Astrocyte of the cerebellum (primary cell): ENCODE results near the gene ATL2.

ENCODE experiments used
- DNase-seq: peaks from one replicate; pipeline ENCODE4 v3.0.0-alpha.2; 2011; ENCODE audit warnings: low read depth
- H3K4me3 ChIP-seq: 2 replicates; pipeline ENCODE4 v1.5.1; 2011; ENCODE audit warnings: mild to moderate bottlenecking, low read depth, low read length, moderate library complexity
- in situ Hi-C: cut with HindIII; loops from 2 replicates; pipeline ENCODE4 v1.10.0; 2017; ENCODE audit warnings: low sequenced_read_pairs
- TF ChIP-seq, protein P1 (sequence below): IDR thresholded peaks from 2 replicates; pipeline ENCODE4 v1.5.1; 2012; ENCODE audit warnings: low read length, low read depth, moderate library complexity, mild to moderate bottlenecking; ENCODE audit errors: missing control alignments

Gene ATL2

GRCh38 chr2:38267270-38267925 is 109.7 kb downstream of the ATL2 start:
- TF ChIP-seq, protein P1, sequence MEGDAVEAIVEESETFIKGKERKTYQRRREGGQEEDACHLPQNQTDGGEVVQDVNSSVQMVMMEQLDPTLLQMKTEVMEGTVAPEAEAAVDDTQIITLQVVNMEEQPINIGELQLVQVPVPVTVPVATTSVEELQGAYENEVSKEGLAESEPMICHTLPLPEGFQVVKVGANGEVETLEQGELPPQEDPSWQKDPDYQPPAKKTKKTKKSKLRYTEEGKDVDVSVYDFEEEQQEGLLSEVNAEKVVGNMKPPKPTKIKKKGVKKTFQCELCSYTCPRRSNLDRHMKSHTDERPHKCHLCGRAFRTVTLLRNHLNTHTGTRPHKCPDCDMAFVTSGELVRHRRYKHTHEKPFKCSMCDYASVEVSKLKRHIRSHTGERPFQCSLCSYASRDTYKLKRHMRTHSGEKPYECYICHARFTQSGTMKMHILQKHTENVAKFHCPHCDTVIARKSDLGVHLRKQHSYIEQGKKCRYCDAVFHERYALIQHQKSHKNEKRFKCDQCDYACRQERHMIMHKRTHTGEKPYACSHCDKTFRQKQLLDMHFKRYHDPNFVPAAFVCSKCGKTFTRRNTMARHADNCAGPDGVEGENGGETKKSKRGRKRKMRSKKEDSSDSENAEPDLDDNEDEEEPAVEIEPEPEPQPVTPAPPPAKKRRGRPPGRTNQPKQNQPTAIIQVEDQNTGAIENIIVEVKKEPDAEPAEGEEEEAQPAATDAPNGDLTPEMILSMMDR = no peak
- in situ Hi-C loops = no loop called here
- no peak overlapping the region for H3K4me3 ChIP-seq
- DNase-seq = no peak

DNA sequence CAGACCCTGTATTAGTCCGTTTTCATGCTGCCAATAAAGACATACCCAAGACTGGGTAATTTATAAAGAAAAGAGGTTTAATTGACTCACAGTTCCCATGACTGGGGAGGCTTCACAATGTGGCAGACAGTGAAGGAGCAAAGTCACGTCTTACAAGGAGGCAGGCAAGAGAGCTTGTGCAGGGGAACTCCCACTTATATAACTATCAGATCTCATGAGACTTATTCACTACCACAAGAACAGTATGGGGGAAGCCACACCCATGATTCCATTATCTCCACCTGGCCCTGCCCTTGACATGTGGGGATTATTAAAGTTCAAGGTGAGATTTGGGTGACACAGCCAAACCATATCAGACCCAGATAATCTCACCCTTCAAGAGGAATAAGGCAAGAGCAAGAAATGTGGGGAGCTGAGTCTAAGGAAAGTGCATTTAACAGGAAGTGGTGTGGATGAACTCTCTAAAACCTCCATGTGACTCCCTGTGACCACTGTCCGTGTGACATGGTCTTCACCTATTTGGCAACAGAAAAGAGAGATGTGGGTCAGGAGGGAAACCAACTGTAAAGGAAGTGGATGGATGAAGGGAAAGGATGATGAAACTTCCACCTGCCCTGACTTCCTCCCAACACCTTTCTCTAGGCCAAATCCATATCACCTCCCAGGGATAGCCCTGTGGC is 110.6 kb downstream of the ATL2 start:
- DNase-seq = no peak
- TF ChIP-seq, protein P1 = no peak
- H3K4me3 ChIP-seq = no peak overlapping the region
- in situ Hi-C loops = no loop called here

DNA sequence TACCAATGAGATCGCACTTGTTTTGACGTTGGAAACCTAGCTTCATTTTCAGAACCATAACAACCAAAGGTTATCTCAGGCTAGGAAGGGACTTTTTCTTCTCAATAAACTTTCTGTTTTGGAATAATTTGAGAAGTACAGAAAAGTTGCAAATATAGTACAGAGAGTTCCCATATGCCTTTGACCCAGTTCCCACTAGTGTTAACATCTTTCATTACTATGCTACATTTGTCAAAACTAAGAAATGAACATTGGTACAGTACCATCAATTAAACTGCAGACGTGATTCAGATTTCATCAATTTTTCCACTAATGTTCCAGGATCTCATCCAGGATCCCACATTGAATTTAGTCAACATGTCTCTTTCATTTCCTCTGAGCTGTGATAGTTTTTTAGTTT is 111.6 kb downstream of the ATL2 start:
- in situ Hi-C loops = no loop called here
- no peak for DNase-seq
- TF ChIP-seq, protein P1 = no peak
- no peak overlapping the region for H3K4me3 ChIP-seq

DNA sequence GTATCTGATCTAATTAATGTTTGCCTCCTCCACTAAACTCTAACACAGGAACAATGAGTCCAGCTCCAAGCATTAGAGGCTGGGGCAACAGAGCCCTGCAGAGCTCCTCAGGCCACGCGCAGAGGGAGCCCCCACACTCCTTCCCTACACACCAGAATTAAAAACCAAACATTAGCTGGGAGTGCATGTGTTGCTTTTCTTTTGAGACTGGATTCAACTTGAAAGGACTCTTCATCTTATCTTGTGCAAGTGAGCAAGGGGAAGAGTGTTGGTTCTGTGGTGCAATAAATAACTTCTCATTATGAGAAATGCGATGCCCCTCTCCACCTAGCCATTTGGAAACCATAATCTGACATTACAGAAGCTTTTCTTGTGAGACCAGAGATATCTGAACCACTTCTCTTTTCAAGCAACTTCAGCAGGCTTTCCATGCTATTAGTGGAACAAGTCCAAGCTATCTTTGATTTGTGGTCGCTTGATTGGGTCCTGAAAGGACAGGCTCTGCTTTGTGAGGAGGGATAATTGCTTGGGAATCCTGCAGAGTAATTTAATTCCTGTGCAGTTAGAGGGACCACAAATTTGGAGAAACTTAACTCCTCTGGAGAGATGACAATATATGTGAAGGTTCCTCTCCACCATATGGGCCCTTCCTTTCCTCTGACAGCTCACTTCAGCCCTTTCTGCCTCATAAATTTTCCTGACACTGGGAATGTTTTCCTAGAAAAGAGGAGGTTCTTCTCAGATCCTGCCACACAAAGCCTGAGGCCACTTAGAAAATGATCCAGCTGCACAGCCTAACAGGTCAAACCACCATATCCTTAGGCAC is 112.5 kb downstream of the ATL2 start:
- TF ChIP-seq, protein P1 = no peak
- no peak overlapping the region for H3K4me3 ChIP-seq
- peak; percentile 22 for DNase-seq
- in situ Hi-C loops = loop anchor here (5.0 kb wide), 1 partner anchor 72 kb away; no protein-coding TSS in a partner anchor

- in situ Hi-C loops = loop anchor here (5.0 kb wide), 1 partner anchor 71 kb away; no protein-coding TSS in a partner anchor
- no peak overlapping the region for H3K4me3 ChIP-seq
- no peak for DNase-seq
- TF ChIP-seq, protein P1 = no peak
Observed at GRCh38 chr2:38263293-38263692, 113.8 kb downstream of the ATL2 start.

DNA sequence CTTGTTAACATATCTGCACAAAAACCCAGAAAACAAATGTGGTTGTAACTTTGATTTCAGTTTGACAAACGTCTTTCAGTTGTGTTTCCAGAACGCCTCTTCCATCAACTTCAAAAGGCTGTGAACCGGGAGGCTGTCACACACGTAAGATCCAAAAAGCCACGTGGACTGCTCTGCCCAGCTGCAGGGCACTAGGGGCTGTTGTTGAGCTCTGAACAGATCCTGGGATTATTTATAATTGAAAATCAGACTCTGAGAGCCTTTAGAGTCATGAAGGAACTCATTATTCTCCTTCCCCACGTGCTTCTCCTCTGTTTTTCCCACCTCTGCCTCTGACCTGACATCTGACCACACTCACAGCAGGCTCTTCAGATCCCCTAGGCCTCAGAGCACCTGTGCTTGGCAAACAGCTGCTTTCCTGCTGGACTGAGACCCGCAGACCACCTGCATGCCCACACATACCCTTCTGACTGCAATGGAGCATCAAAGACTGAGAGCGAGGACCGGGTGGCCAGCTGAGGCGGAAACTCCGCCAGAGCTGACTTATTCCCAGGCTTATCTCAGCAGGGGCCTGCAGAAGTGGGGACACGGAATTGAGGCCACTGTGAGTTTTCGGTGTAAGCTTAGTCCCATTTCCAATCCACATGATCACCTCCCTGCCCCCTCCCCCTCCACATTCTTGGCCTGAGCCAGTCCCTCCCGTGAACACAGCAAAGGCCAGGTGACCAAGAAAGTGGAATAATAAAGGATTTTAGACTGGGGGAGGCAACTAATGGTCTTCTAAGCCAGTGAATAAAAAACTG is 114.8 kb downstream of the ATL2 start:
- H3K4me3 ChIP-seq = no peak overlapping the region
- DNase-seq = no peak
- TF ChIP-seq, protein P1 = no peak
- in situ Hi-C loops = loop anchor here (5.0 kb wide), 1 partner anchor 70 kb away; no protein-coding TSS in a partner anchor
